ENCODE measurements around the gene DACH1. TPM values are rescaled to one million over a fixed set of nuclear protein-coding genes. Genes with fewer than 3 reads are reported as not detected.

Gene DACH1
- total RNA-seq, 1 experiment from 2014 or later = 0.11 TPM

GRCh38 chr13:71408416-71408815 lies 458.6 kb downstream of the DACH1 start:
- Histone ChIP-seq H3K4me1 (ENCODE audit: insufficient read depth, low read length, poor library complexity, severe bottlenecking) (no peaks in the 10 kb centered on the region), H3K27me3 (replicated peaks; ENCODE audit: insufficient read depth, low read depth, low read length, poor library complexity) (no peaks in the 10 kb centered on the region), H3K36me3 (ENCODE audit: insufficient read depth, low read length, poor library complexity, severe bottlenecking) (no peaks in the 10 kb centered on the region), H3K27ac (ENCODE audit: low read depth, low read length, poor library complexity, severe bottlenecking) (no peak overlapping the region), H3K4me3 (ENCODE audit: low read depth, low read length, poor library complexity, severe bottlenecking) (no peak overlapping the region), H3K9me3 (ENCODE audit: low read depth, low read length, poor library complexity, severe bottlenecking) (no peaks in the 10 kb centered on the region)
- DNase-seq (ENCODE audit: low spot score) = no peak
- intact Hi-C loops (cut with micrococcal nuclease; ENCODE audit: unreplicated experiment) = no loop called here
- TF ChIP-seq CTCF (conservative IDR thresholded peaks at IDR 0.05; ENCODE audit: low read depth, low read length) = no peak
- TF ChIP-seq EZH2 (IDR thresholded peaks at IDR 0.05; ENCODE audit: borderline replicate concordance, low read depth, low read length, poor library complexity, severe bottlenecking) = no peak
- ChIA-PET CTCF (no interaction called here), POLR2A (ENCODE audit: low non-redundant PET) (no interaction called here)
- BruUV-seq (replicated peaks) = no TSS peak

DNA sequence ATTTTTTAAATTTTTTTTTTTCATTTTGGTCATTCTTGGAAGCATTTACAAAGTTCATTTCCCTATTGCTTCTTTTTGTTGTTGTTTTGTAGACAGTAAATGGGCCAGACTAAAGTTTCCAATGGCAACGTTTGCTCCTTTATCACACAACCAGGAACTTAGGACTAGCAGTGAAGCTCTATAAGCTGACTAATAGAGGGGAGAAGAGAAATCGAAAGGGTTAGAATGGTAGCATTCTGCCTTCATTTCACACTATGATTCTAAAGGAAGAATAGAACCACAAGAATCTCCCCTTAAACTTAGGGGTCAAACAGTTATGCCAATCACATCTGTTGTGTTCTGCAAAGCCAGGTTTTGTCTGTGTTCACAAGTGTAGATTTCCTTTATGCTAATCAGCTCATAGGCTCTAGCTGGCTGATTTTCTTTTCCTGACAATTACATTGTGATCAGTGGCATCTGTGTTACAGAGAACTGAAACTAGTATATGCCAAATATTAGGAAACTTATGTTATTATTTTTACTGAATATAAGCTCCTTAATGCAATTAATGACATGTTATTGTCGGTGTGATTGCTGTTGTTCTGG lies 467.3 kb downstream of the DACH1 start:
- BruUV-seq (replicated peaks) = no TSS peak
- no peaks in the 10 kb centered on the region for H3K4me1 ChIP-seq (ENCODE audit: insufficient read depth, low read length, poor library complexity, severe bottlenecking)
- no peak overlapping the region for H3K27ac ChIP-seq (ENCODE audit: low read depth, low read length, poor library complexity, severe bottlenecking)
- no peaks in the 10 kb centered on the region for H3K36me3 ChIP-seq (ENCODE audit: insufficient read depth, low read length, poor library complexity, severe bottlenecking)
- no peaks in the 10 kb centered on the region for H3K9me3 ChIP-seq (ENCODE audit: low read depth, low read length, poor library complexity, severe bottlenecking)
- no peak for TF ChIP-seq CTCF (conservative IDR thresholded peaks at IDR 0.05; ENCODE audit: low read depth, low read length)
- TF ChIP-seq EZH2 (IDR thresholded peaks at IDR 0.05; ENCODE audit: borderline replicate concordance, low read depth, low read length, poor library complexity, severe bottlenecking) = no peak
- intact Hi-C loops (cut with micrococcal nuclease; ENCODE audit: unreplicated experiment) = no loop called here
- H3K27me3 ChIP-seq (replicated peaks; ENCODE audit: insufficient read depth, low read depth, low read length, poor library complexity) = no peaks in the 10 kb centered on the region
- ChIA-PET CTCF (no interaction called here), POLR2A (ENCODE audit: low non-redundant PET) (interaction anchor here (0.6 kb wide), 1 partner anchor 509 kb away, joined by 8 read pairs; no protein-coding TSS in a partner anchor)
- no peak overlapping the region for H3K4me3 ChIP-seq (ENCODE audit: low read depth, low read length, poor library complexity, severe bottlenecking)
- no peak for DNase-seq (ENCODE audit: low spot score)

DNA sequence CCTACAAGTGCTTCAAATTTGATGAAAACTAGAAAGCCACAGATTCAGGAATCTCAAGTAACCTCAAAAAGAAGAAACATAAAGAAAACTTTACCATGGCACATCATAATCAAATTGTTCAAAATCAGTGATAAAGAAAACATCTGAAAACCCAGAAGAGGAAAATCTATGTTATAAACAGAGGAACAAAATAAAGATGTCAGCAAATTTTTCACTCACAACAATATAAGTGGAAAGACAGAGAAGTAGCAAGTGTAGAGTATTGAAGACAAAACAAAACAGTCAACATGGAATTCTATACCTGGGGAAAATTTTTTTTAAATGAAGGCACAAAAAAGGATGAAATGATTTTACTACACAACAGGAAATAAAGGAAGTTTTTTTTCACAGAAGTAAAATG lies 470.9 kb downstream of the DACH1 start:
- Histone ChIP-seq H3K4me1 (ENCODE audit: insufficient read depth, low read length, poor library complexity, severe bottlenecking) (no peaks in the 10 kb centered on the region), H3K9me3 (ENCODE audit: low read depth, low read length, poor library complexity, severe bottlenecking) (no peaks in the 10 kb centered on the region), H3K27ac (ENCODE audit: low read depth, low read length, poor library complexity, severe bottlenecking) (no peak overlapping the region), H3K36me3 (ENCODE audit: insufficient read depth, low read length, poor library complexity, severe bottlenecking) (no peaks in the 10 kb centered on the region), H3K27me3 (replicated peaks; ENCODE audit: insufficient read depth, low read depth, low read length, poor library complexity) (no peaks in the 10 kb centered on the region), H3K4me3 (ENCODE audit: low read depth, low read length, poor library complexity, severe bottlenecking) (no peak overlapping the region)
- TF ChIP-seq CTCF (conservative IDR thresholded peaks at IDR 0.05; ENCODE audit: low read depth, low read length) = no peak
- TF ChIP-seq EZH2 (IDR thresholded peaks at IDR 0.05; ENCODE audit: borderline replicate concordance, low read depth, low read length, poor library complexity, severe bottlenecking) = no peak
- no TSS peak for BruUV-seq (replicated peaks)
- intact Hi-C loops (cut with micrococcal nuclease; ENCODE audit: unreplicated experiment) = no loop called here
- ChIA-PET CTCF (no interaction called here), POLR2A (ENCODE audit: low non-redundant PET) (no interaction called here)
- DNase-seq (ENCODE audit: low spot score) = no peak
